NCI-H82 treated with DMSO at 0.1 percent for 48 hours (cell line): ENCODE data around the gene ATXN7L1.

Source experiments
- DNase-seq: peaks from one replicate; lab custom pipeline; 2025; ENCODE audit not compliant: unreplicated experiment; lab: John Stamatoyannopoulos, UW

ATXN7L1 gene

GRCh38 chr7:105591522-105591921 is 284.9 kb downstream of the ATXN7L1 start:
- DNase-seq = no peak

GRCh38 chr7:105590793-105591192 is 285.6 kb downstream of the ATXN7L1 start:
- DNase-seq = no peak

- DNase-seq = peak; percentile 23
Measured at GRCh38 chr7:105589356-105590077, 286.9 kb downstream of the ATXN7L1 start.

DNA sequence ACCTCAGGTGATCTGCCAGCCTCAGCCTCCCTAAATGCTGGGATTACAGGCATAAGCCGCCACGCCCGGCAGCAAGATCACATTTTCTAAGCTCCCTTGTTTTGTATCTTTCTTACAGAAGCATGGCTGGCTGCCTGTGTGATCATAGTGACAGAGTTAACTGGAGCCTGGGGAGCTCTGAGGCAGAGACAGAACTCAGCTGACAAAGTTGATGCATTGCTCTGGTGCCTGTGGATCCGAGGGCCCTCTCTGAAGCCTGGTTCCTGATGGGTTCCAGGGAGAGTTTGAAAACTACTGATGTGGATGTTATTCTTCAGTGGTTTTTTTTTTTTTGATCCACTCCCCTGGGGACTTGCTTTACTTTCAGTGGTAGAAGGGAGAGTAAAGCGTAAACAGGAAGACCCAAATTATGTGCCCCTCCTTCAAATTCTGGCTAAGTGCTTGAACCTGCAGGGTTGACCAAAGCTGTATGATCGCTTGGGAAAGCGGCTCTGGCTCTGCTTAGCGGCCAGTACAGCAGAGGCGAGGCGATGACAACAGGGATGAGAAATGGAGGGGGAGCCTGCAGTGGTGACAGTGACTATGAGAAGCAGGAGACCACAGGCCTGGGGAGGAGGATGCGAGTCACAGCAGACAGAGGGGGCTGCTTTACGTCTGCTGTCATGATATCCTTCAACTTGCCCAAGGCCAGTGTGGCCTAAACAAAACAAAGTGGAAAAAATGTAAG is 288.3 kb downstream of the ATXN7L1 start:
- DNase-seq = no peak

DNA sequence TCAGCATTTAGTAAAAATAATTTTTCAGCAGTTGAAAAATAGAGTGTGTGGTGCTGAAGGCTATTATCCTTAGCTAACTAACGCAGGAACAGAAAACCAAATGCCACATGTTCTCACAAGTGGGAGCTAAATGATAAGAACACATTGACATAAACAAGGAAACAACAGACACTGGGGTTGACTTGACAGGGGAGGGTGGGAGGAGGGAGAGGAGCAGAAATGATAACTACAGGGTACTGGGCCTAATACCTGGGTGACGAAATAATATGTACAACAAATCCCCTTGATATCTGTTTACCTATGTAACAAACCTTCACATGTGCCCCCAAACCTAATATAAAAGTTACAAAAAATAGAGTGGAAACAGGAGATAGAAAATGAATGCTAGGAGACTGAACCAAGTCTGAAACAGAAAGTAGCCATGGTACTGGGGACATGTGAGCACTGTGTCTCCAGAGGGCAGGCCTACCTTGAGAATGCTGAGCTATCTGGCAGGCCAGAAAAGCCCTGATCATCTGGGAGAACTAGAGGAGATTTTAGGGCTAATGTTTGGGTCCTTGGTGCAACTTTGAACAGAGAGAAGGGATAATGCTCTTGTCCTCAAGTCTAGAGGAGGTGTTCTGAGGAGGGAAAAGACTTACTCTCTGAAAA is 290.4 kb downstream of the ATXN7L1 start:
- DNase-seq = no peak

- DNase-seq = no peak
Measured at GRCh38 chr7:105584165-105584564, 292.2 kb downstream of the ATXN7L1 start.

GRCh38 chr7:105583061-105583460 is 293.3 kb downstream of the ATXN7L1 start:
- DNase-seq = no peak

GRCh38 chr7:105581066-105581811 is 295.2 kb downstream of the ATXN7L1 start, which contains the start of gene EFCAB10:
TSS of gene EFCAB10 (minus strand) at chr7:105581493. CDS start at chr7:105581463, 30 bp downstream.
- no peak for DNase-seq

DNA sequence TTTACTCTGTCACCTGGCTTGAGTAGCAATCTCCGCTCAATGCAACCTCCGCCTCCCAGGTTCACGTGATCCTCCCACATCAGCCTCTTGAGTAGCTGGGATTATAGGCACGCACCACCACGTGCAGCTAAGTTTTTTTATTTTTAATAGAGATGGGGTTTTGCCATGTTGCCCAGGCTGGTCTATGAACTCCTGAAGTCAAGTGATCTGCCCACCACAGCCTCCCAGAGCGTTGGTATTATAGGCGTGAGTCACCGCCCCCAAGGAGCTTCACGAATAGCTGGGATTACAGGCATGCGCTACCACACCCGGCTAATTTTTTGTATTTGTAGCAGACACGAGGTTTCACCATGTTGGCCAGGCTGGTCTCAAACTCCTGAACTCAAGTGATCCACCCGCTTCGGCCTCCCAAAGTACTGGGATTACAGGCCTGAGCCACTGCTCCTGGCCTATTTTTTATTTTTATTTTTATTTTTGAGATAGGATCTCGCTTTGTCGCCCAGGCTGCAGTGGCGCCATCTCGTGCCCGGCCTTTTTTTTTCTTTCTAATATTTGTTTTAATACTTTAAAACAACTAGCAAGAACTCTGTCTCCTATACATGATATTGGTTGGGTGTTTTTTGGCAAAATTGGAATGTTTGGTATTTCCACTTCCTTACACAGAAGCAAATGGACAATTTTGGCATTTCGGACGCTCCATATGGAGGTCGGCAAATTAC is 296.2 kb downstream of the ATXN7L1 start:
- DNase-seq = no peak

- DNase-seq = no peak
Measured at GRCh38 chr7:105578496-105578895, 297.9 kb downstream of the ATXN7L1 start.

GRCh38 chr7:105577251-105577650 is 299.1 kb downstream of the ATXN7L1 start:
- no peak for DNase-seq

GRCh38 chr7:105571891-105572290 is 304.5 kb downstream of the ATXN7L1 start:
- DNase-seq = no peak

- DNase-seq = no peak
Measured at GRCh38 chr7:105567821-105568220, 308.6 kb downstream of the ATXN7L1 start.

- DNase-seq = no peak
Measured at GRCh38 chr7:105567024-105567423, 309.4 kb downstream of the ATXN7L1 start.

DNA sequence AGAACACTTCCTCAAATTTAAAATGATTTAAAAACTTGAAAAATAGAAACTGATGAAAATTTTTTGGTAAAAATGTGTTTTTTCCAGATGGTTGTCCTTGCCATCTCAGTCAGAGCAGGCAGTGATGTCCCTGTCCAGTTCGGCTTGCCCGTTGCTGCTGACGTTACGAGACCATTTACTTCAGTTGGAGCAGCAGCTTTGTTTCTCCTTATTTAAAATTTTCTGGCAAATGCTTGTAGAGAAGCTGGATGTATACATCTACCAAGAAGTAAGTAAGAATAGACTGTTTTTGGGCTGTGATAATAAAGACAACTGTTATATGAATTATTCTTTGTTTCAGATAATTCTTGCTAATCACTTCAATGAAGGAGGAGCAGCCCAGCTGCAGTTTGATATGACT is 311.2 kb downstream of the ATXN7L1 start:
- no peak for DNase-seq

GRCh38 chr7:105559926-105560325 is 316.5 kb downstream of the ATXN7L1 start:
- DNase-seq = no peak
